CD14-positive monocyte (primary cell): ENCODE results near the gene CTNNB1. TPM values are rescaled to one million over a fixed set of nuclear protein-coding genes. Genes with fewer than 3 reads are reported as not detected.

Experiments used
- DNase-seq, 3 donors: peaks; one replicate each; pipeline ENCODE4 v3.0.0-alpha.2; 2011 to 2022
- H2AFZ ChIP-seq: 2 replicates; pipeline ENCODE4 v1.6.0; 2012; ENCODE audit warnings: mild to moderate bottlenecking, low read depth, low read length, inconsistent platforms; ENCODE audit not compliant: insufficient read depth, poor library complexity, severe bottlenecking
- H3K27ac ChIP-seq, 2 donors: 1 replicate in 1 of 2; 2 replicates in 1 of 2; pipeline ENCODE4 v1.5.1; 2012 to 2013; ENCODE audit warnings: low read length in 2 of 2, control low read depth in 1 of 2, inconsistent platforms in 1 of 2, low read depth in 1 of 2, mild to moderate bottlenecking in 1 of 2
- H3K27me3 ChIP-seq, 2 donors: one replicate each; pipeline versions ENCODE4 v1.6.0 to v1.6.1; 2011 to 2013; ENCODE audit warnings: low read length in 2 of 2; ENCODE audit not compliant: control insufficient read depth in 2 of 2, insufficient read depth in 2 of 2
- H3K36me3 ChIP-seq, 2 donors: replicated peaks in 1 of 2; 1 replicate in 1 of 2; 2 replicates in 1 of 2; pipeline versions ENCODE4 v1.5.1 to v1.6.1; 2012 to 2013; ENCODE audit warnings: low read length in 2 of 2, control low read depth in 1 of 2, inconsistent platforms in 1 of 2, mild to moderate bottlenecking in 1 of 2; ENCODE audit not compliant: insufficient read depth in 2 of 2, control insufficient read depth in 1 of 2
- H3K4me1 ChIP-seq, 2 donors: 1 replicate in 1 of 2; 2 replicates in 1 of 2; pipeline versions ENCODE4 v1.5.1 to v1.6.1; 2012 to 2013; ENCODE audit warnings: low read length in 2 of 2, control low read depth in 1 of 2, inconsistent platforms in 1 of 2, mild to moderate bottlenecking in 1 of 2, moderate library complexity in 1 of 2; ENCODE audit not compliant: insufficient read depth in 2 of 2, control insufficient read depth in 1 of 2
- H3K4me2 ChIP-seq: replicated peaks from 2 replicates; pipeline ENCODE3; 2012; ENCODE audit warnings: low read length, moderate library complexity, mild to moderate bottlenecking; ENCODE audit not compliant: poor library complexity, severe bottlenecking; ENCODE audit errors: extremely low read depth
- H3K4me3 ChIP-seq, 3 experiments: fragments of 200-600 bp in 1 of 3; sonication (generic) in 1 of 3; replicated peaks in 1 of 3; 1 replicate in 2 of 3; 2 replicates in 1 of 3; pipeline ENCODE4 v1.5.1; 2011 to 2013; ENCODE audit warnings: low read length in 3 of 3, mild to moderate bottlenecking in 3 of 3, control low read depth in 2 of 3, low read depth in 2 of 3, inconsistent platforms in 1 of 3, moderate library complexity in 1 of 3
- H3K79me2 ChIP-seq: 2 replicates; pipeline ENCODE4 v1.6.0; 2012; ENCODE audit warnings: mild to moderate bottlenecking, control low read depth, inconsistent platforms, low read length, moderate library complexity; ENCODE audit not compliant: insufficient read depth
- H3K9ac ChIP-seq: 2 replicates; pipeline ENCODE4 v1.6.0; 2017; ENCODE audit warnings: low read length, mild to moderate bottlenecking; ENCODE audit not compliant: insufficient read depth, poor library complexity, severe bottlenecking
- H3K9me3 ChIP-seq, 2 donors: replicated peaks in 1 of 2; 1 replicate in 1 of 2; 2 replicates in 1 of 2; pipeline versions ENCODE4 v1.5.1 to v1.6.1; 2012 to 2013; ENCODE audit warnings: low read length in 2 of 2, control low read depth in 1 of 2; ENCODE audit not compliant: control insufficient read depth in 1 of 2, insufficient read depth in 1 of 2
- H4K20me1 ChIP-seq: 2 replicates; pipeline ENCODE4 v1.6.0; 2012; ENCODE audit warnings: mild to moderate bottlenecking, low read length, control low read depth, moderate library complexity; ENCODE audit not compliant: insufficient read depth
- H3K27ac Mint-ChIP-seq, 7 donors: one replicate each; pipeline ENCODE4 v1.8.0; 2020; ENCODE audit warnings: mild to moderate bottlenecking in 7 of 7, mixed read lengths in 7 of 7, moderate library complexity in 6 of 7, inconsistent platforms in 2 of 7
- H3K27me3 Mint-ChIP-seq, 3 donors: one replicate each; pipeline ENCODE4 v1.8.0; 2021 to 2022; ENCODE audit warnings: low read depth in 3 of 3, mild to moderate bottlenecking in 3 of 3, mixed read lengths in 3 of 3, moderate library complexity in 3 of 3, inconsistent platforms in 1 of 3
- H3K36me3 Mint-ChIP-seq, 2 donors: one replicate each; pipeline ENCODE4 v1.8.0; 2020; ENCODE audit warnings: mixed read lengths in 2 of 2, inconsistent platforms in 1 of 2, mild to moderate bottlenecking in 1 of 2
- H3K4me1 Mint-ChIP-seq: one replicate; pipeline ENCODE4 v1.8.0; 2020; ENCODE audit warnings: mild to moderate bottlenecking, mixed read lengths
- H3K4me3 Mint-ChIP-seq, 2 donors: one replicate each; pipeline ENCODE4 v1.8.0; 2020; ENCODE audit warnings: mild to moderate bottlenecking in 2 of 2, mixed read lengths in 2 of 2, moderate library complexity in 1 of 2
- H3K9me3 Mint-ChIP-seq, 7 donors: one replicate each; pipeline ENCODE4 v1.8.0; 2020 to 2022; ENCODE audit warnings: mixed read lengths in 7 of 7, mild to moderate bottlenecking in 6 of 7, moderate library complexity in 6 of 7, inconsistent platforms in 2 of 7
- CTCF ChIP-seq: fragments of 200-600 bp; IDR thresholded peaks from one replicate; pipeline ENCODE4 v1.8.0; 2022; ENCODE audit warnings: antibody characterized with exemption, mild to moderate bottlenecking
- WGBS: methylation state at CpG from one replicate; pipeline ENCODE4 v1.1.5; 2013; ENCODE audit warnings: missing lambda C conversion rate; ENCODE audit not compliant: insufficient coverage; 5-methylcytosine and 5-hydroxymethylcytosine counted together
- intact Hi-C, 2 donors: fragments of 100-400 bp; cut with micrococcal nuclease; formaldehyde crosslinking; loops; one replicate each; pipeline versions ENCODE4 v1.15.0 to v1.15.1; 2023
- polyA plus RNA-seq, 3 donors: library from polyadenylated mRNA; depleted of rRNA in 1 of 3; unstranded in 2 of 3; stranded (reverse) in 1 of 3; fragments of 300-500 nt in 2 of 3; fragments of >200 nt in 1 of 3; fragmentation: Illumina TruSeq in 2 of 3; gene quantifications; 1 replicate in 2 of 3; 2 replicates in 1 of 3; pipeline ENCODE4 v1.2.3, GENCODE V29; 2012 to 2021

Gene CTNNB1
- polyA plus RNA-seq, 3 donors = 51.2 to 240 (median 54.3) TPM

GRCh38 chr3:41196499-41197410 lies 2.5 kb upstream of the CTNNB1 start:
- intact Hi-C loops = loop anchor here (5.0 to 10.0 kb wide), 7 partner anchors 79 to 742 kb away; partner anchors contain the start of gene RPL14 (in 1 of the 2)

More at GRCh38 chr3:41196499-41197410, 2.5 kb upstream of the CTNNB1 start:
- Histone ChIP-seq H3K27me3 (no peaks in the 10 kb centered on the region), H3K9ac (no peak overlapping the region), H3K79me2 (peaks cover 25% of the 10 kb centered on the region), H4K20me1 (peaks cover 18% of the 10 kb centered on the region), H3K9me3 (no peaks in the 10 kb centered on the region), H3K4me2 (no peak overlapping the region), H3K4me3 (no peak overlapping the region), H3K27ac (no peak overlapping the region), H3K4me1 (peaks cover 7 to 20% of the 10 kb centered on the region in 2 donors), H3K36me3 (no peaks in the 10 kb centered on the region), H2AFZ (no peak overlapping the region)
- no peak overlapping the region for H3K4me3 Mint-ChIP-seq
- no peak for TF ChIP-seq CTCF
- DNase-seq = no peak
- H3K4me1 Mint-ChIP-seq = peaks cover 16% of the 10 kb centered on the region
- H3K27me3 Mint-ChIP-seq = no peaks in the 10 kb centered on the region
- no peak overlapping the region for H3K27ac Mint-ChIP-seq
- H3K36me3 Mint-ChIP-seq = peaks cover 0 to 14% of the 10 kb centered on the region in 2 donors
- WGBS = no CpG with 5 or more reads among the region's 9 CpGs
- peaks cover 0 to 2% (median 0%) of the 10 kb centered on the region in 7 donors for H3K9me3 Mint-ChIP-seq
